Lower lobe of right lung (tissue), 2 donors: Measurements from ENCODE around the gene TECTB. TPM values are rescaled to one million over a fixed set of nuclear protein-coding genes. Genes with fewer than 3 reads are reported as not detected.

ENCODE experiments used
- ATAC-seq, 2 donors: fragments of 200-7000 bp; cut with Tn5 transposase; one replicate each; pipeline ENCODE4 v1.9.1; 2020 to 2022; ENCODE audit warnings: mild to moderate bottlenecking in 2 of 2, moderate library complexity in 2 of 2
- DNase-seq: peaks from one replicate; pipeline ENCODE4 v3.0.0-alpha.2; 2020
- H3K27ac ChIP-seq: fragments of 200-600 bp; one replicate; pipeline ENCODE4 v1.8.0; 2022
- H3K27me3 ChIP-seq: fragments of 200-600 bp; one replicate; pipeline ENCODE4 v1.8.0; 2022; ENCODE audit warnings: low read depth
- H3K36me3 ChIP-seq: fragments of 200-600 bp; one replicate; pipeline ENCODE4 v1.8.0; 2022; ENCODE audit warnings: mild to moderate bottlenecking
- H3K4me1 ChIP-seq: fragments of 200-600 bp; one replicate; pipeline ENCODE4 v1.8.0; 2022
- H3K4me3 ChIP-seq: fragments of 200-600 bp; one replicate; pipeline ENCODE4 v1.8.0; 2022; ENCODE audit warnings: mild to moderate bottlenecking
- H3K9me3 ChIP-seq: fragments of 200-600 bp; one replicate; pipeline ENCODE4 v1.8.0; 2022
- intact Hi-C: fragments of 100-400 bp; cut with DNase I; formaldehyde crosslinking; loops from one replicate; pipeline ENCODE4 v1.11.0; 2022
- total RNA-seq: library from RNA; stranded (reverse); fragmentation: NEBNext Ultra II Directional; extraction: Animal tissue kit (Norgen Biotek cat#: 25700); gene quantifications from one replicate; pipeline ENCODE4 v1.2.1, GENCODE V29; 2021
- TF ChIP-seq, protein P1 (sequence below): fragments of 200-600 bp; IDR thresholded peaks from one replicate; pipeline ENCODE4 v1.8.0; 2022; ENCODE audit warnings: antibody characterized with exemption, mild to moderate bottlenecking
- donor health status: DM: no; HTN: yes; CAD: no; lungs with severe emphysema.

Gene TECTB
- total RNA-seq, 1 donor from 2014 or later: not detected

GRCh38 chr10:112280205-112280921, 2.8 kb upstream of the TECTB start:
- DNase-seq: no peak
- no peaks in the 10 kb centered on the region for H3K27me3 ChIP-seq
- intact Hi-C loops: no loop called here
- no peak overlapping the region for H3K27ac ChIP-seq
- no peak overlapping the region for H3K4me3 ChIP-seq
- H3K4me1 ChIP-seq: no peaks in the 10 kb centered on the region
- no peaks in the 10 kb centered on the region for H3K36me3 ChIP-seq
- H3K9me3 ChIP-seq: no peaks in the 10 kb centered on the region
- TF ChIP-seq, protein P1, sequence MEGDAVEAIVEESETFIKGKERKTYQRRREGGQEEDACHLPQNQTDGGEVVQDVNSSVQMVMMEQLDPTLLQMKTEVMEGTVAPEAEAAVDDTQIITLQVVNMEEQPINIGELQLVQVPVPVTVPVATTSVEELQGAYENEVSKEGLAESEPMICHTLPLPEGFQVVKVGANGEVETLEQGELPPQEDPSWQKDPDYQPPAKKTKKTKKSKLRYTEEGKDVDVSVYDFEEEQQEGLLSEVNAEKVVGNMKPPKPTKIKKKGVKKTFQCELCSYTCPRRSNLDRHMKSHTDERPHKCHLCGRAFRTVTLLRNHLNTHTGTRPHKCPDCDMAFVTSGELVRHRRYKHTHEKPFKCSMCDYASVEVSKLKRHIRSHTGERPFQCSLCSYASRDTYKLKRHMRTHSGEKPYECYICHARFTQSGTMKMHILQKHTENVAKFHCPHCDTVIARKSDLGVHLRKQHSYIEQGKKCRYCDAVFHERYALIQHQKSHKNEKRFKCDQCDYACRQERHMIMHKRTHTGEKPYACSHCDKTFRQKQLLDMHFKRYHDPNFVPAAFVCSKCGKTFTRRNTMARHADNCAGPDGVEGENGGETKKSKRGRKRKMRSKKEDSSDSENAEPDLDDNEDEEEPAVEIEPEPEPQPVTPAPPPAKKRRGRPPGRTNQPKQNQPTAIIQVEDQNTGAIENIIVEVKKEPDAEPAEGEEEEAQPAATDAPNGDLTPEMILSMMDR: no peak
- ATAC-seq: no peak

DNA sequence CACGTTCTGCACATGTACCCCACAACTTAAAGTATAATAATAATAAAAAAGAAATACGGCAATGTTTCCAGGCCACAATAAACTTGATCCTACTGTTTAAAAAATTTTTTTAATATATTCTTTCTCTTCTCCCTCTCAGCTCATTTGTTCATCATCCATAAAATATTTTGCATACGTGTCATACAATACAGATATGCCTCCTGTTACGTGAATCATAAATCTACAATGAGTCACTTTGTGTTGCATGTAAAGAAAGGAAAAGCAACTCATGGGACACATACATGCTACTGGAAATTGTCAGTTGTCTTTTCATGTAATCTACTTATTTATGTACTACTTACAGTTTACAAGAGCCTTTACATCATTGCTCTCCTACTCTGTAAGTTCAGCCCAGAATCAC, 1.1 kb upstream of the TECTB start:
- Histone ChIP-seq H3K4me1 (no peaks in the 10 kb centered on the region), H3K27ac (no peak overlapping the region), H3K9me3 (no peaks in the 10 kb centered on the region), H3K27me3 (no peaks in the 10 kb centered on the region), H3K36me3 (no peaks in the 10 kb centered on the region), H3K4me3 (no peak overlapping the region)
- no peak for ATAC-seq
- intact Hi-C loops: no loop called here
- TF ChIP-seq, protein P1: no peak
- DNase-seq: no peak

DNA sequence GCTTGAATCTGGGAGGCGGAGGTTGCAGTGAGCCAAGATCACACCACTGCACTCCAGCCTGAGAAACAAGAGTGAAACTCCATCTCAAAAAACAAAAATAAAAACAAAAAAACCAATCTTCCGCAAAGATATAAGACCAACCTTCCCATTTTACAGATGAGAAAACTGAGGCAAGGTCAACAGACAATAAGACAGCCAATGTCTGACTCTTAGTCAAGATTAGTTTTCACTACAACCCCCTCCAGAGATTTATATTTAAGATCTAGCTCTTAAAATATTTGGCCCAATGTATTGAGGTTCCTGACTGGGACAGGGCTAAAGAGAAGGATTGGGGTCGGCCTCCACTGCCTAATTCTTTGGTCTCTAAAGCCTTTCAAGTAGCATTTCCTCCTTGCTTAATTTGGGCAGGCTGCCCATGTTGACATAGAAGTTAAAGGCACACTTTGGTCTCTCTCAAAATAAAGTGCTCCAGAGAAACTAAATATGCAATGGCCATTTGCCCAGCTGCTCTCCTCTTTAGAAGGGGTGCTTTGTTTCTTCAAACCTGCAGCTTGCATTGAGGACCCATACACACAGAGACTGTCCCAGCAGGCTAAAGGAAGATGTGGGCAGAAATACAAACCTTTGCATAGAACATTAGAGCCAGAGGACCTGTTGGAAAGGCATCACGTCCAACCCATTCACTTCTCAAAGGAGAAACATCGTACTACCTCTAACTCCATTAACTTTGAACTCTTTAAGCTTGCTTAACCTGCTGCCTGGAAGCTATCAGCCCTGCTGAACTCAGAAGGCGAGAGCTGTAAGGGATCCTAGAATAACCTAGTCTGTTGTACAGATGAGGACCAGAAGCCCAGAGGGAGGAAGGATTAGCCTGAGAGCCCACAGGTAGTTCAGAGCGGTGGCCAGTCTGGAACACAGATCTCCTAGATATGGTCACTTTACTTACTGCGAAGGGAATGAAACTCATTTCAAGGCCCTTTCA, 3.9 kb downstream of the TECTB start:
- H3K4me1 ChIP-seq: no peaks in the 10 kb centered on the region
- peak overlapping the region; percentile 32 for H3K27ac ChIP-seq
- TF ChIP-seq, protein P1: no peak
- ATAC-seq (peak; percentile 65 to 76), DNase-seq (no peak)
- no peaks in the 10 kb centered on the region for H3K9me3 ChIP-seq
- H3K36me3 ChIP-seq: no peaks in the 10 kb centered on the region
- H3K4me3 ChIP-seq: no peak overlapping the region
- intact Hi-C loops: no loop called here
- H3K27me3 ChIP-seq: no peaks in the 10 kb centered on the region

DNA sequence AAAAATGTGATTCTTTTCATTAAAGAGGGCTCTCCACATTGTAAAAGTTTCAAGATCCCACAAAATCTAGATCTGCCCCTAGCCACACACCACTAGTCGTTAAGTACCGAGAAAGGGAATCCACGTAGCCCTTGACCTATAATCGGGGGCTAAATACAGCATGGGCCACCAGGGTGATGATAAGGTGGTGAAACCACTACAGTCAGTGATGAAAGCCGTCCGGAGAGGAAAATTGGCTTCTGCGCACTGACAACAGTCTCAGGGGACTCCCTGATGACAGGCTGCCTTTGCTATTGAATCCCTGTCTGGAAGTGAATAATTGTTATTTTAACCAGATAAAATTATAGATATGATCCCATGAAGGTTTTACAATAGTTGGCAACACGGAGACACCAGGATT, 4.6 kb downstream of the TECTB start:
- ATAC-seq (peak; percentile 31 to 39), DNase-seq (no peak)
- Histone ChIP-seq H3K4me1 (no peaks in the 10 kb centered on the region), H3K9me3 (no peaks in the 10 kb centered on the region), H3K27me3 (no peaks in the 10 kb centered on the region), H3K27ac (peak overlapping the region; percentile 32), H3K4me3 (no peak overlapping the region), H3K36me3 (no peaks in the 10 kb centered on the region)
- TF ChIP-seq, protein P1: no peak
- intact Hi-C loops: no loop called here

DNA sequence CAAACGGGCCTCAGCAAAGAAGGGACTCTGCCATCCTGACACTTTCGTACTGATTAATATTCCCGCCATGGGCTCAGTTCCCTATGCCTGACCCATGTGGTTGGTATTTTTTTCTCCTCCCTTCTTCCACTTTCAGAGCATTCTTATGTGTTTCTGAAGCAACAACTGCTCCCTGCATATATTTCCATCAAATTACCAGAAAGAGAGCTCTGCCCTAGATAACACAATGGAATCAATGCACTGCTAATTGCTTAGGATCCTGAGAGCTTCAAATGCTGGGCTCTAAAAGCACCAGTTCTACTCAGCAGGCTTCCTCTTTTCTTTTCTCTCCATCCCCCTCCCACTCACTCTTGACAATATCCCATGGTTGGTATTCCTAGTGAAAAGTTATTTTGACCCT, 5.3 kb downstream of the TECTB start:
- H3K36me3 ChIP-seq: no peaks in the 10 kb centered on the region
- TF ChIP-seq, protein P1: no peak
- intact Hi-C loops: no loop called here
- H3K4me1 ChIP-seq: no peaks in the 10 kb centered on the region
- ATAC-seq (no peak), DNase-seq (no peak)
- H3K27ac ChIP-seq: no peak overlapping the region
- H3K9me3 ChIP-seq: no peaks in the 10 kb centered on the region
- H3K27me3 ChIP-seq: no peaks in the 10 kb centered on the region
- no peak overlapping the region for H3K4me3 ChIP-seq
